T-helper 22 cell (primary cell): ENCODE results near the gene RAI2.

Source experiments
- DNase-seq: peaks from one replicate; pipeline ENCODE4 v3.0.0-alpha.2; 2020; ENCODE audit warnings: low read depth

The RAI2 gene

GRCh38 chrX:17779434-17779833 lies 81.7 kb downstream of the RAI2 start:
- DNase-seq: no peak

- DNase-seq: no peak
Observed at GRCh38 chrX:17778997-17779396, 82.1 kb downstream of the RAI2 start.

- no peak for DNase-seq
Observed at GRCh38 chrX:17774053-17774452, 87.0 kb downstream of the RAI2 start.

- DNase-seq: no peak
Observed at GRCh38 chrX:17773221-17773876, 87.7 kb downstream of the RAI2 start.

GRCh38 chrX:17769701-17770269 lies 91.3 kb downstream of the RAI2 start:
- DNase-seq: no peak

- no peak for DNase-seq
Observed at GRCh38 chrX:17768997-17769396, 92.1 kb downstream of the RAI2 start.

GRCh38 chrX:17767734-17768133 lies 93.4 kb downstream of the RAI2 start:
- DNase-seq: no peak

- DNase-seq: no peak
Observed at GRCh38 chrX:17759990-17760389, 101.1 kb downstream of the RAI2 start.

GRCh38 chrX:17758382-17758781 lies 102.7 kb downstream of the RAI2 start:
- DNase-seq: no peak

GRCh38 chrX:17750436-17750835 lies 110.7 kb downstream of the RAI2 start:
- no peak for DNase-seq
